Left lobe of liver (tissue), 2 donors: ENCODE data around the gene UBL3. TPM values are rescaled to one million over a fixed set of nuclear protein-coding genes. Genes with fewer than 3 reads are reported as not detected.
A peak's percentile ranks its signal among the peaks of the same experiment; 100 is the strongest.

Source experiments
- ATAC-seq: fragments of 200-7000 bp; cut with Tn5 transposase; one replicate; pipeline ENCODE4 v1.9.1; 2020; ENCODE audit warnings: mild to moderate bottlenecking, moderate library complexity
- DNase-seq: peaks from one replicate; pipeline ENCODE4 v3.0.0-alpha.2; 2020; ENCODE audit warnings: low spot score
- total RNA-seq: library from RNA; stranded (reverse); gene quantifications from one replicate; pipeline ENCODE4 v1.2.1, GENCODE V29; 2021
- donor health status: DM: no; HTN: no; CAD: no; lungs with moderate emphysema.
- donor health status: DM: no; HTN: yes; CAD: no.

UBL3 gene
- total RNA-seq, 1 donor from 2014 or later = 21.8 TPM

DNA sequence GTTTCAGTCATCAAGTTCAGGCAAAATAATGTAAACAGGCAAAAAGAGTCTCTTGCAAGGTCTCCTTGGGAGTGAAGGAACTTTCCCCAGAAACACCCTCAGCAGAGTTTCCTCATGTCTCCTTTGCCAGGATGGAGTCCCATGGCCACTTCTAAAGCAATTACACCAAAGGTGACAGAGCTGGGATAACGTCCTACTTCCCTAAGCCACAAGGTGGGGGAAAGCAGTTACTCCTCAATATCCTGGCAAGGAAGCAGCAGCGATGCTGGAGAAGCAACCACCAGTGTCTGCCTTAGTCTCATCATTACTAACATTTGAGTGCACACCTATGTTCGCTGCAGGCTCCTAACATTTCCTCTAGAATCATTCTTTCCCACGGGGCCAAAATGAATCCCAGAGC is 88.6 kb downstream of the UBL3 start:
- no peak for DNase-seq
- no peak for ATAC-seq

DNA sequence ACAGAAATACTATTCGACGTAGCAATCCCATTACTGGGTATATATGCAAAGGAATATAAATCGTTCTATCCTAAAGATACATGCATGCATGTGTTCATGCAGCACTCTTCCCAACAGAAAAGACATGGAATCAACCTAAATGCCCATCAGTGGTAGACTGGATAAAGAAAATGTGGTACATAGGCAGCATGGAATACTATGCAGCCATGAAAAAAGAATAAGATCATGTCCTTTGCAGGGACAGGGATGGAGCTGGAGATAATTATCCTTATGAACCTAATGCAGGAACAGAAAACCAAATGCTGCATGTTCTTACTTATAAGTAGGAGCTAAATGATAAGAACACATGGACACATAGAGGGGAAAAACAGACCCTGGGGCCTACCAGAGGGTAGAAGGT is 89.3 kb downstream of the UBL3 start:
- ATAC-seq (no peak), DNase-seq (no peak)

DNA sequence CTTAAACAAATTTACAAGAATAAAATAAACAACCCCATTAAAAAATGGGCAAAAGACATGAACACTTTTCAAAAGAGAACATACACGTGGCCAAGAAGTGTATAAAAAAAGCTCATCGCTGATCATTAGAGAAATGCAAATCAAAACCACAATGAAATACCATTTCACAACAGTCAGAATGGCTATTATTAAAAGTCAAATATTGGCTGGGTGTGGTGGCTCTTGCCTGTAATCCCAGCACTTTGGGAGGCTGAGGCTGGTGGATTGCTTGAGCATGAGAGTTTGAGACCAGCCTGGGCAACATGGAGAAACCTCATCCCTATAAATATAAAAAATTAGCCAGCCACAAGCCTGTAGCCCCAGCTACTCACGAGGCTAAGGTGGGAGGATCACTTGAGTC is 89.9 kb downstream of the UBL3 start:
- DNase-seq = no peak
- no peak for ATAC-seq

DNA sequence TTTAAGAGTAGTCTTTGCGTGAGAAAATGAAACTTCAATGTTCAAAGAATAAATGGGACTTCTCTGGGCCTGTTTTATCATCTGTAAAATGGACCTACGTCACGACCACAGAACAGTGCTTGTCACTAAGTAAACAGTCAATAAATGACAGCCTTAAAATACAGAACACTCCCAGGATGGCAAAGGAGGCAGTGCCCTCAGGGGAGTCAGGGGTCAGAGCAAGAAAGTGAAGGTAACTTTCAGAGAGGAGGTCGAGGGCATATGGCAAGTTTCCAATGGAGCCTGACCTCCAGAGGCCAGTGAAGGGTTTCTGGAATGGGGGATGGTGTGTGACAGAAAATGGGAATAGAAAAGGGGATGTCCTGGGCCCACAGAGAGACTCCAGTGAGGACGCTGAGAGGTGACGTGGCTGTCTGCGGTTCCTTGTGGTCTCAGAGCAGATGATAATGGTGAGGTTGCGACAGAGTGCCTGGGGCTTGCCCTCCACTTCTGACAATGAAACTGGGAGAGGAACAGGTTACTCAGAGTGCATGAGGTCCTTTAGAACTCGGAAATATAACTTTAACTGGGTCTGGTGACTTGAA is 91.8 kb downstream of the UBL3 start:
- ATAC-seq (peak; percentile 33), DNase-seq (no peak)

DNA sequence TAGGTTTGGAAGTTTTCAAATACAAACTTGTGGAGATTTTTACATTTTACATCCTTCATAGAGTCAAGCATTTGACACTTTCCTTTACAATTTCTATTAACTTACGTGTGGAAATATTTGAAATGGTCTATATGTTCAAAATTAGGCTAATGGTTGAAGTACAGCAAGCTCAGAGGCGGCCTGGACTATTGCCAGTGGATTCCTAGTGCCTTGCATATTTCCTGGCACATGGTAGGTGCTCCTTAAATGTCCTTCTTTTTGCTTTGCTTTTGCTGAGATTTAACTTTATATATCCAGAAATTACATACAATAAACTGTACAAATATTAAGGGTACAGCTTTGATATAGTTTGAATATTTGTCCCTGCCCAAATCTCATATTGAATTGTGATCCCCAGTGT is 93.9 kb downstream of the UBL3 start:
- DNase-seq = no peak
- ATAC-seq = no peak

DNA sequence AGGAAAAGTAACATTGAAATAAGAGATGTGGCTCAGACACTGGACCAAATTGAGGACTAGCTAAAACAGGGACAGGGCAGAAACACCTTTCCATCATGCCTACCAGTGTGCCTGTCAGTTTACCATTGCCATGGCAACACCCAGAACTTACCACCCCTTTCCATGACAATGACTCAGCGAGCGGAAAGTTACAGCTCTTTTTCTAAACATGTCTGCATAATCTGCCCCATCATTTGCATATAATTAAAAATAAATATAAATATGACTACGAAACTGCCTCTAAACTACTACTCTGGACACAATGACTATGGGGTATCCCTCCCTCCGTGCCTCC is 96.0 kb downstream of the UBL3 start:
- DNase-seq = no peak
- no peak for ATAC-seq

DNA sequence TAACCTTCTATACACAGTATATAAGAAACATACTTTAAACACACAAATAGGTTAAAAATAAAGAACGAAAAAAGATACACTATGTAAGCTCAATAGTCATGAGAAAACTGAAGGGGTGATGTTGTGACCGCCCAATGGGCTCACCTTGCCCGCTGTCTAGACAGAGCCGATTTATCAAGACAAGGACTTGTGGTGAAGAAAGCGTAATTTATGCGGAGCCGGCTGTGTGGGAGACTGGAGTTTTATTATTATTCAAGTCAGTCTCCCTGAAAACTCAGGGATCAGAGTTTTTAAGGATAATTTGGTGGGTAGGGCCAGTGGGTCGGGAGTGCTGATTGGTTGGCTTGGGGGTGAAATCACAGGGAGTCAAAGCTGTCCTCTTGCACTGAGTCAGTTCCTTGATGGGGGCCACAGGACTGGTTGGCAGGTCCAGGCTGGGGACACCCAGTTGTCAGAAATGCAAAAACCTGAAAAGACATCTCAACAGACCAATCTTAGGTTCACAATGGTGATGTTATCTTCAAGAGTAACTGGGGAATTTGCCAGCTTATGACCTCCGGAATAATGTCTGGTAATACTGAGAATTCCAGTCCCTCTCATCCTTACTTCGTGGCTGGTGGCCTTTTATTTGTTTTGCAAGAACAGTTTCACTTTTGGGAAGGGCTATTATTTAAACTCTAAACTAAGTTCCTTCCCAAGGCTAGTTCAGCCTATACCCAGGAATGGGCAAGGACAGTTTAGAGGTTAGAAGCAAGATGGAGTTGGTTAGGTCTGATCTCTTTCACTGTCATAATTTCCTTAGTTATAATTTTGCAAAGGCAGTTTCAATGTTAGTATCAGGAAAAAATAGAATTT is 96.6 kb downstream of the UBL3 start:
- DNase-seq = no peak
- ATAC-seq = no peak

DNA sequence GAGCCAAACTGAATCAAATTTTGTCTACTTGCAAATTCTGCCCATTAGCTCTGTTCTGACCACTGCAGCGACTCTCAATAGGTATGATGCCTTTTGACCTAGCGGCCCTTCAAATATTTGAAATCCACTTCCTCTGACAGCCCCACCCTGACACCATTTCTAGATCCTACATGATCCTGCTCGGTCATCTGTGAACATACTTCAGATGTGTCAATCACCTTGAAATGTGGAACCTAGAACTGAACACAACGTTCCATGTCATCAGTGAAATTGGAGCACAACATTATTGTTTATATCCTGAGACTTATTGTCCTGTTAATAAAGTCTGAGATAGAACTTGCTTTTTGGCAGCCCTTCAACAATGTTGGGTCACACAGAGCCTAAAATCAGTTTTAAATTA is 98.2 kb downstream of the UBL3 start:
- no peak for DNase-seq
- no peak for ATAC-seq

DNA sequence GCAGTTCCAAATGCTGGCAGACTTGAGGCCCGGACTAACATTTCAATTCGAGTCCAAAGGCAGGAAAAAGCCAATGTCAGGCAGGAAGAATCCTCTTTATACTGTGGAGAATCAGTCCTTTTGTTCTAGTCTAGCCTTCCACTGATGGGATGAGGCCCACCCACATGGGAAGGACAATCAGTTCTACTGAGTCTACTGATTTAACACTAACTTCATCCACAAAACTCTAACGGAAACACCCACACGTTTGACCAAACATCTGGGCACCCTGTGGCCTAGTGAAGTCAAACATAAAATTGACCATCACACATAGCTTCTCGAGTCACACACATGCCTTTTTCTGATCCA is 100.3 kb downstream of the UBL3 start:
- DNase-seq (no peak), ATAC-seq (no peak)

DNA sequence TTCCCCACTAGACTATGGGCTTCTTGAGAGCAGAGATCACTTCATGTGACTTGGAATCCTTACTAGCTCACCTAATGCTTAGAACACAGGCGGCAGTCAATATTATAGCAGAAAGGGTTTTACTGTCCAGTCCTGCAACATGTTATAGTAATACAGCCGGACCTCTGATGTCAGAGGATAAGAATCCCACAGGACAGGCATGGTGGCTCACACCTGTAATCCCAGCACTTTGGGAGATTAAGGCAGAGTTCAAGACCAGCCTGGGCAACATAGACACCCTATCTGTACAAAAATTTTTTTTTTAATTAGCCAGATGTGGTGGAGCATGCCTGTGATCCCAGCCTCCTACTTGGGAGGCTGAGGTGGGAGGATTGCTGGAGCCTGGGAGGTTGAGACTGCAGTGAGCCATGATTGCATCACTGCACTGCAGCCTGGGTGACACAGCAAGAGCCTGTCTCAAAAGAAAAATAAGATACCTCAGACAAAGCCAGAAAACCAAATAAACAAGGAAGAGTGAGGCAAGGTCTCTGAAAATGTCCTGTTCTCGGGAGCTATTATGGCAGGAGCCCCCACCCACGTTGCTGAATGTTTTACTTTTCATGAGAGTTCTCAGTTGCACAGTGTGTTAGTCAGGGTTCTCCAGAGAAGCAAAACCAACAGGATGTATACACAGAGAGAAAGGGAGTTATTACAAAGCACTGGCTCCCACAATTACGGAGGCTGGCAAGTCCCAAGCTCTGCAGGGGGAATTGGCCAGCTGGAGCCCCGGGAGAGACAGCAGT is 100.8 kb downstream of the UBL3 start:
- ATAC-seq = no peak
- DNase-seq = no peak

DNA sequence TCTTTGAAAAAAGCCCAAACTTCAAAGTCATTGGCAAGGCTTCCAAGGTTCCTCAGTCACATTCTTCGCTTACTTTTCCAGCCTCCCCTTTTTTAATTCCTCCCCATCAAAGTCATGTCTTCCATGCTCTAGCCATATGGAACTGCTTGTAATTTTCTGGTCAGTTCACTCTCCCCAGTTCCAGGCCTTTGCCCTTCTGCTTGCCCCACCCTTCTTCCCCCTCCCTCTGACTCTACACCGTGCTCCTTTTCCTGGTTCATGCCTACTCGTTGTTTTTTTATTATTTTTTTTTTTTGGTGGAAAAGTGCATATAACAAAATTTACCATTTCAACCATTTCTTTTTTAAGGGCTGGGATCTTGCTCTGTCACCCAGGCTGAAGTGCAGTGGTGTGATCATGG is 102.3 kb downstream of the UBL3 start:
- no peak for ATAC-seq
- DNase-seq = no peak

DNA sequence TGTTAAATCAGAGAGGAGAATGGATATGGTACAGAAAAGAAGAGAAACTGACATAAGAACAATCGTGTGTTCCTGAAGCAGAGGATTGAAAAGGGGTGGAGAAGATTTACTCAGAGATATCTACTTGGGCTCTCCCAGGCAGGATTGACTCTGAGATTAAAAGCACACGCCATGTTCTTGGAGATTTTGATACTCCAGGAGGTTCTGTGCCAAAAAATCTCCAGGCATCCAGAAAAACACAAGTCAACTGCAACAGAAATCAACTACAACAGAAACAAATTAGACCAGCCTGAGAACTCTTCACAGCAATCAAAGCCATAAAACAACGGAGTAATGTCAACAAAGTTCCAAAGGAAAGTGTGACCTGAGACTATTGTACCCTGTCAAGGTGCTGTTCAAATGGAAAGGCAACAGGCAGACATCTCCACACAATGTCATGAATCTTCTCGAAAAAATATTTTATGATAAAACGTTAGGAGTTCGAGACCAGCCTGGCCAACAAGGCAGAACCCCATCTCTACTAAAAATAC is 104.2 kb downstream of the UBL3 start:
- DNase-seq = no peak
- no peak for ATAC-seq

DNA sequence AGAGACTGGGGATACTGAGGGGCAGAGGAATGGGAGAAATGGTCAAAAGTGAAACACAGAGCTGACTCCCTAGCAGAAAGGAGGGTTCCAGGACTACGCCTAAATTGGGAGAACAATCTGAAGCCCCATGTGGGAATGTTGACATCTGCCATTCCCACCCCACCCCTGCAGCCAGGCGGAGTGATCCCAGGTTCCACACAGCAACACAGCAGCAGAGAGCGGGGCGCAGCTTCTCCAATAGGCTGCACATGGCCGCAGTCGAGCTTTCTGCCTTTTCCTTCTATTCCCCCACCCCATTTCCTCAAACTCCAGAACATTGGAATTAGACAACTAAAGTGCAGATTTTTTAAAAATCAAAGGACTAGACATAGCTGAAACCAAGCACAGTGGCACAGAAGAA is 104.7 kb downstream of the UBL3 start:
- ATAC-seq (no peak), DNase-seq (no peak)

DNA sequence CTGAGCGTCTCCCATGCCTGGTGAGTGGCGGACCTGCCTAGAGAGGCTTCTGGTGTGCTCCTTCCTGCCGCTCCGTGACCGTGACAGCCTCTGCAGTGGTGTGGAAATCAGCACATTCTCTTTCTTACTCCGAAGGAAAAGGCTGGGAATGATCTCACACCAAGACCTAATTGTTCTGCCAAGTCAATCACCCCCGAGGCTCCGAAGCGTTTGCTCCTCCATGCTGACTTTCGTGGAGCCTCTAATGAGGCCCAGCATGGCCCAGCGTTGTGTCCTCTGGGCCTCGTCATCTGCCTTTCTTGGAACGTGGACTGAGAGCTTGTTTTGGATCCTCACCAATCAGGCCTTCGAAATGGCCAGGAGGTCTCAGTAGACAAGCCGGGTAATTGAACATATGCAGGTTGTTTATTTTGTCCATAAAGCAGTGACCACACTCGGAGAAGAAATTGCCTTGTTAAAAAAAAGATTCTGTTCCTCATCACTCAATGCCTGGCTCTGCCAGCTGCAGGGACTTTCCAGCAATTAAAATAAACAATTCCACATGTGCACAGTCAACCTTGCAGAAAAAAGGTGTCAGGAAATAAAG is 107.1 kb downstream of the UBL3 start:
- ATAC-seq (no peak), DNase-seq (no peak)

DNA sequence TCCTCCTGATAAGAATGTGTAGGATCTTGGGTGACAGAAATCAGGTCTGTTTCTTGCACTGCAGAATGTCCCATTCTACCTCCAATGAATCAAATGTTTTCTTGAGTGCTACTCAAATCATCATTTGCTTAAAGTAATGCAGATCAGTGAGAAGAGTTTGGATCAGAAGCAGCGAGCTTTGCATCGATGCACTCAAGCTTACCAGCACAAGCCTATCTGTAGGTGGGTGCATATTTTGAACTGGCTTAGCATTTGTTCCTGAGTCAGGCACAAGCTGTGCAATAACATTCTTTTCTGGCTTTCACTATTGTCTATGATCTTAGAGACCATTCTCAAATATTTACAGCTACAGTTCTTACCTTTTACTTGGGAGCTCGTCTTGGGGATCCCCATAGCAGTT is 109.5 kb downstream of the UBL3 start:
- DNase-seq = no peak
- ATAC-seq = no peak

DNA sequence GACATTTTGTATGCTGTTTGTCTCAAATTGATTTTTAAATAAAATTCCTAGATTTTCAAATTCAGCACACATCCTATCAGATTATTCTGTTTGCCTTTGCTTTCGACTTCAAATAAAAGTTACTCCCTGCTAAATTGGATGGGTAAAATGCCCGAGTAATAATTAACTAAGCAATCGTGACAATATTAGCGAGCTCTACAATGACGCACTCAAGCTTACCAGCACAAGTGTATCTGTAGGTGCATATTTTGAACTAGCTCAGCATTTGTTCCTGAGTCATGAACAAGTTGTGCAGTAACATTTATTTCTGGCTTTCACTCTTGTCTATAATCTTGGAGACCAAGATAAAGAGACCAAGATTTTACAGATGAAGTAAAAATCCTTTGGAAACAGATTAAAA is 113.4 kb downstream of the UBL3 start:
- no peak for DNase-seq
- ATAC-seq = peak; percentile 85

DNA sequence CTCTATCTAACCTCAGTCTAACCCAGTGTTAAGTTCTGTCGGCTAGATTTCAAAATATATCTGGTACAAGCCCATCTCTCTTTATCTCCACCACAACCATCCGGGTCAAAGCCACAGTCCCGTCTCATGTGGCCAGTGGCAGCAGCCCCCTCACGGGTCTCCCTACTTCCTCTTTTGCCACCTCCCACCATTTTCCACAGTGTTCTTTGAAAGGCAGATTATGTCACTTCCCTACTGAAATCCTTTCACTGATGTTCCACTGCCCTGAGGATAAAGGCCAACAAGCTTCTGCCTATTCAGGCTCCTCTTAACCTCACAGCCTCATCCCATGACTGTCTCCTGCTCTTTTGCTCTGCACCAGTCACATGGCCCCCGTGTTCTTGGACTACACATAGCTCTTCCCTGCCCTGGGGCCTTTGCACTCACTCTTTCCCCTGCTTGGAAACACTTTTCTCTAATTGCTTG is 117.2 kb downstream of the UBL3 start:
- DNase-seq = no peak
- no peak for ATAC-seq

DNA sequence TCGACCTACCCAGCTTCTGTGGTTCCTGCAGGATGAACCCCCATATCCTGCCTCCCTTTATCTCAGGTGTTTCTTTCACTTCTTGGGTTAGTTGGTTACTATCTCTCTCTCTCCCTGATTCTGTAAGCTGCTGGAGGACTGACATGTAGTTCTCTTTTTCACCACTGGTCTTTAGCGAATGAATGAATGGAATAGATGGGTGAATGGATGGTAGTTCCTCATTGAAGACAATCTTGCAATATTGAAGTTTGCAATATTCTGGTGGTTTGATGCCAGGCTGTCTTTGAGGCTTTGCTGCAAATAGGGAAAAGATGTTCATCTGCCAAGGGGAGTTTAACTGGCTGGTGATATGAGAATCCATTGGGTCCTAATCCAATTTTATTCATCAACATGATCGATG is 120.2 kb downstream of the UBL3 start:
- no peak for ATAC-seq
- DNase-seq = no peak

DNA sequence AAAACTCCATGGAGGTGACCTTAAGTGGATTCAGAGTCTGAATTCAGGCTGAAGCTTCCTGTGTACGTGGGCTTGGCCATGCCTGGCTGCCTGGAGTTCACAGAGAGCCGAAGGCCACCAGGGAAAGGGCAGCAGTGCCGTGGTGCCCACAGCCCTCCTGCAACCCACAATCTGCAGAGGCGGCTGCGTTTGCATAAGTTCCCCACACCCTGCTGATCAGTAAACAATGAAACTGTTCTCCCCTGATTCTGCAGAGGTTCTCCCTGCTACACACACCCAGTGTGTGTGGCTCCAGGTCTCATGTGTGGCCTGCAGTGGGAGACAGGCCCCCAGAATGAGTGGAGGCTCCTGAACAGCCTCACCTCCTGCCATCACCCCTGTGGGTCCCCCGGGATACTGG is 128.0 kb downstream of the UBL3 start:
- no peak for ATAC-seq
- DNase-seq = no peak

DNA sequence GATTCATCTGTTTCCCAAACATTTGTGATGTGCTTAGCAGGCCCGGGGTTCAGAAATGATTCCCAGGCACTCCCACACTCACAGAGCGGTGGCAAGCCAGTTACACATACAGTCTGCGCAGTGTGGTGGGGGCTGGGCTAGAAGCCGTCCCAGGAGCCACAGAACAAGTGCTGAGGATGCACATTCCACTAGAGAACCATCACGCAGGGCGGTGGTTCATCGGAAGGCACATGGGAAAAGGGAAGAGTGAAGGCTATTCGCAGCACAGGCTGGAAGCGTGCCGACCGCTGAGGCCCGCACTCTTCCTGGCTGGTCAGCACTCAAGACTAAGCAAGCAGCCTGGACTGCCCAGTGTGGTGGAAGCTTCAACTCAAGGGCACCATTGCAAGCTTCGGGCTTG is 128.7 kb downstream of the UBL3 start:
- DNase-seq (no peak), ATAC-seq (no peak)

DNA sequence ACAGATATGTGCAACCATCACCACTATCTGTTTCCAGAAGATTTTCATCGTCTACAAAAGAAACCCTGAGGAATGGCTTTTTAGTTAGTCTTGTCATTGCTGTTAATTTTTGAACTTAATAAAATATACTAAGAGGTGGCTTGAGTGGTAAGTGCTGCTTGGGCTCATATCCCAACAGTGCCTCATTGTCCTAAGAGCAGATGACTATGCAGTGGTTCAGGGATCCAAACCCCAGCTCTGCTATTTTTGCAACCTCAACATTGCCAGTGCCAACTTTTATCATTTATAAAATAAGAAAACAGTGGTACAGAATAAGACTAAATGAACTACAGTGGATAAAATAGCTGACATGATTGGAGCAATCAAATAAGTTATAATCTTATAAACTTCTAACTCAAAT is 131.7 kb downstream of the UBL3 start:
- DNase-seq (no peak), ATAC-seq (no peak)

DNA sequence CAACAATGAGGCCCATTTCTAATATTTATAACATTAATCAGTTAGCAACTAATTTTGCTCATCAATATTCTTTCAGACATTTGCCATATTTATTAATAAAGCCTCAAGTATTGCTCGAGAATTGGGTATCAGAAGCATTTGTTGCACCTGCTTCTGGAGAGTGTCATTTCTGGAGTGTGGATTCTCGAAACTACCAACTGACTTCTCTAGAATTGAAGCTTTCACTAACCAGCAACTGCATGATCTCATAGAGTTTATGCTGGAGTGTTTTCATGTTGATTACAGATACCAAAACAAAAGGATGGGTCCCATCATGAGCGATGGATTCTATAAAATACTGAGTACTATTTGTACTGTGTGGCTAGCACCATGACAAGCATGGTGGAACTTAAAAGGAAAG is 133.9 kb downstream of the UBL3 start:
- no peak for DNase-seq
- ATAC-seq = no peak
